ENCODE results near the gene TAOK3. TPM values are rescaled to one million over a fixed set of nuclear protein-coding genes. Genes with fewer than 3 reads are reported as not detected.

Gene TAOK3
- total and polyA plus RNA-seq, 3 donors from 2014 or later, result 20.5 to 64.8 (median 51.9) TPM

GRCh38 chr12:118101051-118101450 lies 271.7 kb downstream of the TAOK3 start:
- H3K27me3 ChIP-seq, result no peaks in the 10 kb centered on the region
- no peak overlapping the region for H3K4me3 ChIP-seq
- no peak for TF ChIP-seq POLR2A (IDR thresholded peaks at IDR 0.05)
- TF ChIP-seq, protein P1, sequence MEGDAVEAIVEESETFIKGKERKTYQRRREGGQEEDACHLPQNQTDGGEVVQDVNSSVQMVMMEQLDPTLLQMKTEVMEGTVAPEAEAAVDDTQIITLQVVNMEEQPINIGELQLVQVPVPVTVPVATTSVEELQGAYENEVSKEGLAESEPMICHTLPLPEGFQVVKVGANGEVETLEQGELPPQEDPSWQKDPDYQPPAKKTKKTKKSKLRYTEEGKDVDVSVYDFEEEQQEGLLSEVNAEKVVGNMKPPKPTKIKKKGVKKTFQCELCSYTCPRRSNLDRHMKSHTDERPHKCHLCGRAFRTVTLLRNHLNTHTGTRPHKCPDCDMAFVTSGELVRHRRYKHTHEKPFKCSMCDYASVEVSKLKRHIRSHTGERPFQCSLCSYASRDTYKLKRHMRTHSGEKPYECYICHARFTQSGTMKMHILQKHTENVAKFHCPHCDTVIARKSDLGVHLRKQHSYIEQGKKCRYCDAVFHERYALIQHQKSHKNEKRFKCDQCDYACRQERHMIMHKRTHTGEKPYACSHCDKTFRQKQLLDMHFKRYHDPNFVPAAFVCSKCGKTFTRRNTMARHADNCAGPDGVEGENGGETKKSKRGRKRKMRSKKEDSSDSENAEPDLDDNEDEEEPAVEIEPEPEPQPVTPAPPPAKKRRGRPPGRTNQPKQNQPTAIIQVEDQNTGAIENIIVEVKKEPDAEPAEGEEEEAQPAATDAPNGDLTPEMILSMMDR (IDR thresholded peaks at IDR 0.05), result no peak
- H3K4me1 ChIP-seq, result no peaks in the 10 kb centered on the region
- no peaks in the 10 kb centered on the region for H3K36me3 ChIP-seq (ENCODE audit: low read depth, missing control alignments)
- no peaks in the 10 kb centered on the region for H3K9me3 ChIP-seq
- intact Hi-C loops (cut with DNase I; ENCODE audit: low total_unique reads), result no loop called here
- no peak overlapping the region for H3K27ac ChIP-seq
- DNase-seq, result no peak
- 89 to 94% methylated on average over 3 of the region's 3 CpGs for WGBS, 2 donors

Other genes starting within 250 kb of the TAOK3 start
- gene PEBP1, start 236.8 kb downstream of the TAOK3 start, total RNA-seq, result 100 to 1,000 TPM; 371 to 500 TPM
- gene PEBP1, start 236.8 kb downstream of the TAOK3 start, polyA plus RNA-seq (ENCODE audit: insufficient read depth, low read depth, low replicate concordance), result 370 TPM
- gene SUDS3, start 3.6 kb upstream of the TAOK3 start, total RNA-seq, result 10 to 100 TPM; 73.1 to 89.1 TPM
- 42.3 TPM for gene SUDS3, start 3.6 kb upstream of the TAOK3 start, polyA plus RNA-seq (ENCODE audit: insufficient read depth, low read depth, low replicate concordance)